ENCODE data around the gene SDC3.
"Not testable (repeated sequence)": the region's sequence is repeated elsewhere in the genome, so short reads cannot be mapped to it uniquely, and the experiment has no call there.

SDC3 gene

DNA sequence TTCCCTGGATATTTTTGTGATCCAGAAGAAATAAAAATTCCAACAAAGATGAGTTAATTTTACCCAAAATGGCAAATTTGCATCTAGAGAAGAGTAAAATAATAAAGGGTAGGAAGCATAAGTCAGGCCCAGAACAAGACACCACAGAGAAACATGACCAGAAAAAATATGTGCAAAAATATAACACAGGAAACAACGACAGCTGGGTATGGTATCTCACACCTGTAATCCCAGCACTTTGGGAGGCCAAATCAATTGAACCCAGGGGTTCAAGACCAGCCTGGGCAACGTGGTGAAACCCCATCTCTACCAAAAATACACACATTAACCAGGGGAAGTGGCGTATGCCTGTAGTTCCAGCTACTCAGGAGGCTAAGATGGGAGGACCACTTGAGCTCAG, 39.7 kb upstream of the SDC3 start:
- Histone ChIP-seq H3K9me3 (ENCODE audit: control insufficient read depth, low read length) (no peaks in the 10 kb centered on the region), H3K36me3 (ENCODE audit: control insufficient read depth, insufficient read depth, low read length) (peaks cover 69% of the 10 kb centered on the region), H3K4me3 (ENCODE audit: insufficient read depth, low read depth, low read length) (no peak overlapping the region), H3K27ac (ENCODE audit: insufficient read depth, low read depth, low read length, poor library complexity, severe bottlenecking) (no peak overlapping the region), H3K27me3 (ENCODE audit: control insufficient read depth, insufficient read depth, low read length, poor library complexity, severe bottlenecking) (no peaks in the 10 kb centered on the region), H3K4me1 (ENCODE audit: control insufficient read depth, insufficient read depth, low read length) (no peaks in the 10 kb centered on the region)
- 90 to 95% methylated on average over 3 of the region's 3 CpGs for WGBS, 2 experiments

DNA sequence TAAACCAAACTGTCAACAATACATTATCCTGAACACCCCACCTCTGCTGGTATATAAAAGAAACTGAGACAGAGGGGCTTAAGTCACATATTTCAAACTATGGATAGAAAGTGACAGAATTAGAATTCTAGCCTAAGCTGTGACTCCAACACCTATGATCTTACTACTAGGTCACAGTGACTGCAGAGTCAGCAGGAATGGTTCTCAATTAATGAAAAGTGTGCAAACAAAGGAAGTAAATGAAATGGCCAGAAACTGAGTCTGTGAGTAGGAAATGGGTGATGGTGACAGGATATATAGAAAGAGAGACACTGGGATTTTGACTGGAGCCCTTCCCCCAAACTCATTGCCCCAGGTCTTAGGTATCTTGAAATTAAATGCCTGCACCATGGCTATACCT, 38.7 kb upstream of the SDC3 start:
- no peaks in the 10 kb centered on the region for H3K4me1 ChIP-seq (ENCODE audit: control insufficient read depth, insufficient read depth, low read length)
- no peak overlapping the region for H3K4me3 ChIP-seq (ENCODE audit: insufficient read depth, low read depth, low read length)
- H3K9me3 ChIP-seq (ENCODE audit: control insufficient read depth, low read length), result no peaks in the 10 kb centered on the region
- no peaks in the 10 kb centered on the region for H3K27me3 ChIP-seq (ENCODE audit: control insufficient read depth, insufficient read depth, low read length, poor library complexity, severe bottlenecking)
- H3K36me3 ChIP-seq (ENCODE audit: control insufficient read depth, insufficient read depth, low read length), result peaks cover 63% of the 10 kb centered on the region
- H3K27ac ChIP-seq (ENCODE audit: insufficient read depth, low read depth, low read length, poor library complexity, severe bottlenecking), result no peak overlapping the region

DNA sequence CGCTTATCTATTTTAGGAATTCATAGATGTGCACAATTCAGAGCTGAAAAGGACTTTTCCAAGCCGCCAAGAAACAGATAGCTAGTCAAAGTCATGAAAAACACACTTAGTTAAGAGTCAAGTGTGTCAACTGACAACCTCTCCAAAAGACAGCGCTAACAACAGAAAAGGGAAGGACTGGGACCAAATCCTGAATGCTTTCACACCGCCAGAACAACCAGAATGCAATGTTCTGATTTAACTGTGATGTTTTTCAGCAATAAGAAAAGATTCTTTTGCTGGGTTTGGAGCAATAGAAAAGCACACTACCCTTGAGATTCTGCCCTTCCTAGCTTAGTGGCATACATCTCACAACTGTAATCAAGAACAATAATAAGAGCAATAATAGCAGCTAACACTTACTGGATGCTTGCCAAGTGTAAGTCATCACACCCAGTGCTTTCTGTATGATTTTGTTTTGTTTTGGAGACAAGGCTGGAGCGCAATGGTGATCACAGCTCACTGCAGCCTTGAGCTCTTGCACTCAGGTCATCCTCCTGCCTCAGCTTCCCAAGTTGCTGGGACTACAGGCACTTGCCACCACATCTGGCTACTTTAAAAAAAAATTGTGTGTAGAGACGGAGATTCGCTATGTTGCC, 33.9 kb upstream of the SDC3 start:
- no peak overlapping the region for H3K4me3 ChIP-seq (ENCODE audit: insufficient read depth, low read depth, low read length)
- H3K27me3 ChIP-seq (ENCODE audit: control insufficient read depth, insufficient read depth, low read length, poor library complexity, severe bottlenecking), result no peaks in the 10 kb centered on the region
- 95 to 97% methylated on average over 7 of the region's 7 CpGs for whole genome bisulfite sequencing, 2 experiments
- H3K9me3 ChIP-seq (ENCODE audit: control insufficient read depth, low read length), result no peaks in the 10 kb centered on the region
- H3K4me1 ChIP-seq (ENCODE audit: control insufficient read depth, insufficient read depth, low read length), result no peaks in the 10 kb centered on the region
- H3K36me3 ChIP-seq (ENCODE audit: control insufficient read depth, insufficient read depth, low read length), result peaks cover 64% of the 10 kb centered on the region
- H3K27ac ChIP-seq (ENCODE audit: insufficient read depth, low read depth, low read length, poor library complexity, severe bottlenecking), result no peak overlapping the region

DNA sequence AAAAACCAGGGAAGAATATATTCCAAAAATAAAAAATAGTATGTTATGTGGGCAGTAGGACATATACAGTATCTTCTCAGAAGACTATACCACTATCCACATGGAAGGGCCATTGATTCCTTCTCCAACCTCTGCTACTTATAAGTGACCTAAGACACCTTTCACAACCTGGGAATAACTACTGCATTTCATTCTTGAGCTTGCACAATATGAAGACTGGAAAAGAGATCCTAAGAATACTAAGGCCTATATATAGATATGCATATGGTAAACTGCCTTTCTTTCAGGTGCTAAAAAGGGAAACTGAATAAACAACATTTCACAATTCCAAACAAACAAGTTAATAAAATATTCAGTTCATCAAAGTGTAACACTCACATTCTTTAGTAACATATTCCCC, 32.0 kb upstream of the SDC3 start:
- Histone ChIP-seq H3K27ac (ENCODE audit: insufficient read depth, low read depth, low read length, poor library complexity, severe bottlenecking) (no peak overlapping the region), H3K36me3 (ENCODE audit: control insufficient read depth, insufficient read depth, low read length) (peaks cover 69% of the 10 kb centered on the region), H3K4me3 (ENCODE audit: insufficient read depth, low read depth, low read length) (no peak overlapping the region), H3K9me3 (ENCODE audit: control insufficient read depth, low read length) (no peaks in the 10 kb centered on the region), H3K27me3 (ENCODE audit: control insufficient read depth, insufficient read depth, low read length, poor library complexity, severe bottlenecking) (no peaks in the 10 kb centered on the region), H3K4me1 (ENCODE audit: control insufficient read depth, insufficient read depth, low read length) (peaks cover 7% of the 10 kb centered on the region)

DNA sequence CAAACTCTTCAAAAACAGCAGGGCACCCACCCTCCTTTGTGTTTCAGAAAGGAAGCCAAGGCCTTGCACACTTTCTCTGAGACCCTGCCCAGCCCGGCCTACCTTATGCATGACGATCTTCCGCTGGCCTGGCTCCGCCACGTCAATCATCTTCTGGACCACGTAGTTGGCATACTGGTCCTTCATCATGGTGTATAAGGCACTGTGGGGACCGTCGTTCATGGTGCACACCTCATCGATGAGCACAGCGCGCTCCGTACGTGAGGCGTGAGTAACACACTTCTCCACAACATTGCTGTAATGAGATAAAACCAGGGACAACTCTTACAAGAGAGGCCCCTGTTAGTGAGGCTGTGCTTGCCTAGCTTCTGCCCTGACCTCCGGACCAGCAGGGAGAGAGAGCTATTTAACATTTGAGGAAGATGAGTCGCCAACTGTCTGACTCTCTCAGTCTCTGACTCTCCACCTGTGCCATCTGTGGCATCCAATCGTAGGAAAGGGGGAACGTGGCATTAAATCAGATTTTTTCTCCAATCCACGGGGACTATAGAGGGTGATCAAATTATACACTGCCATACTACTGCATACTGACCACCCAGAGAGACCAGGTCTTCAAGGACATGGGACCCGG, 28.1 kb upstream of the SDC3 start:
- Histone ChIP-seq H3K4me1 (ENCODE audit: control insufficient read depth, insufficient read depth, low read length) (peaks cover 7% of the 10 kb centered on the region), H3K9me3 (ENCODE audit: control insufficient read depth, low read length) (no peaks in the 10 kb centered on the region), H3K4me3 (ENCODE audit: insufficient read depth, low read depth, low read length) (no peak overlapping the region), H3K36me3 (ENCODE audit: control insufficient read depth, insufficient read depth, low read length) (peaks cover 66% of the 10 kb centered on the region), H3K27ac (ENCODE audit: insufficient read depth, low read depth, low read length, poor library complexity, severe bottlenecking) (no peak overlapping the region), H3K27me3 (ENCODE audit: control insufficient read depth, insufficient read depth, low read length, poor library complexity, severe bottlenecking) (no peaks in the 10 kb centered on the region)
- 96 to 97% methylated on average over 20 of the region's 20 CpGs for WGBS, 2 experiments

DNA sequence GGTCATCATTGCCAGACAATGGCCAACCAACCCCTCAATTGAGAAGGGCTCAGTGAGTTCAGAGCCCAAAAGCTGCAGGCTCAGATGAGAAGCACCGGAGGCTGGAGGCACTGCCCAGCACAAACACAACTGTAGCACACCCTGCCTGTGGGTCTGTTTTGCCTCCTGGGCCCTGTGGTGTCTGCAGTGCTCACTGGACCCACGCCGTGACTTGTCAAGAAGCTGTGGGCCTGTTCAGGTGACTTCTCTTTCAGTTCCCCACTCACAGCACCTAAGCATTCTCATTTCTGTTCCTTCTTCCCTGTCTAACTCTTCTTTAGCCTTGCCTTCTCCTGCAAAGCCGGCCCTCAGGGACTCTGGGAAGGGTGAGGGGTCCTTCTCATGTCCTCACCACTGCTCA, 27.2 kb upstream of the SDC3 start:
- not testable (repeated sequence) for H3K27me3 ChIP-seq (ENCODE audit: control insufficient read depth, insufficient read depth, low read length, poor library complexity, severe bottlenecking); H3K27ac ChIP-seq (ENCODE audit: insufficient read depth, low read depth, low read length, poor library complexity, severe bottlenecking); H3K4me1 ChIP-seq (ENCODE audit: control insufficient read depth, insufficient read depth, low read length); H3K9me3 ChIP-seq (ENCODE audit: control insufficient read depth, low read length); H3K4me3 ChIP-seq (ENCODE audit: insufficient read depth, low read depth, low read length)
- no CpG with 5 or more reads among the region's 4 CpGs for WGBS, 2 experiments
- peaks cover 61% of the 10 kb centered on the region for H3K36me3 ChIP-seq (ENCODE audit: control insufficient read depth, insufficient read depth, low read length)

DNA sequence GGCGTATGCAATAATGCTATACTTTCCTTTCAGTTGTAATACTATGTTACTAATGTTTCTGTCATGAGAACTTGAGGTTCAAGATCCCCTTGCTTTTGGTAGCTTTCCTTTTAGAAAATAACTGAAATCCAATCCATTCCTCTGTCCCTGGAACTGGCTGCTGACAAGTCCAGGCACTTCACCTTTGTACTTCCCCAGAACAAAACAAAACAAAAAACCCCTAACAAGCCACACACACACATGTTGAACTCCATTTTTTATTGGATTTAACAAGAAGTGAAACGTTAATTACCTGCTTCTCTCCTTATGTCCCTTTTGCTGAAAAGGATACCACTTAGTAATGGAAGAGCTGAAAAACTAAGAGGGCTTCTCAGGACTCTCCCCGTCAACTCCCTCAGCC, 26.1 kb upstream of the SDC3 start:
- H3K4me1 ChIP-seq (ENCODE audit: control insufficient read depth, insufficient read depth, low read length), result peaks cover 7% of the 10 kb centered on the region
- H3K4me3 ChIP-seq (ENCODE audit: insufficient read depth, low read depth, low read length), result no peak overlapping the region
- no peaks in the 10 kb centered on the region for H3K27me3 ChIP-seq (ENCODE audit: control insufficient read depth, insufficient read depth, low read length, poor library complexity, severe bottlenecking)
- WGBS, 2 experiments, result 92 to 93% methylated on average over 3 of the region's 3 CpGs
- peak overlapping the region; percentile 55 for H3K27ac ChIP-seq (ENCODE audit: insufficient read depth, low read depth, low read length, poor library complexity, severe bottlenecking)
- H3K36me3 ChIP-seq (ENCODE audit: control insufficient read depth, insufficient read depth, low read length), result peaks cover 49% of the 10 kb centered on the region
- no peaks in the 10 kb centered on the region for H3K9me3 ChIP-seq (ENCODE audit: control insufficient read depth, low read length)

DNA sequence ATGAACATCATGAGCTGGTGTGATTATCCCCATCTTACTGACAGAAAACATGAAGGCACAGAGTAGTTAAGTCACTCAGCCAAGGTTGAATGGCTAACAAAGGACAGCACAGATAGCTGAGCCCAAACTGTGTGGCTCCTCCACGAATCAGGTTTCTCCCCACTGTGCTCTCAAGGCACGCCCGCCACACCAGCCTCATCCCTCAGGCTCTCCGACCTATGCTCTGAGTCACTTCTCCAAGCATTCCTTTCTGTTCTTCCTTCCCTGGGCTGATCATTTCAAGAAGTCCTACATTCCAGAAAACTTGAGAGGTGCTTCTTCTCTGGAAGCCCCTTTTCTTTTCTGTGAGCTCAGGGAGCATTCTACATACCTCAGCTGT, 25.3 kb upstream of the SDC3 start:
- WGBS, 2 experiments, result 88 to 89% methylated on average over 4 of the region's 4 CpGs
- H3K4me1 ChIP-seq (ENCODE audit: control insufficient read depth, insufficient read depth, low read length), result peaks cover 7% of the 10 kb centered on the region
- no peaks in the 10 kb centered on the region for H3K27me3 ChIP-seq (ENCODE audit: control insufficient read depth, insufficient read depth, low read length, poor library complexity, severe bottlenecking)
- H3K36me3 ChIP-seq (ENCODE audit: control insufficient read depth, insufficient read depth, low read length), result peaks cover 42% of the 10 kb centered on the region
- H3K9me3 ChIP-seq (ENCODE audit: control insufficient read depth, low read length), result no peaks in the 10 kb centered on the region
- no peak overlapping the region for H3K4me3 ChIP-seq (ENCODE audit: insufficient read depth, low read depth, low read length)
- no peak overlapping the region for H3K27ac ChIP-seq (ENCODE audit: insufficient read depth, low read depth, low read length, poor library complexity, severe bottlenecking)

DNA sequence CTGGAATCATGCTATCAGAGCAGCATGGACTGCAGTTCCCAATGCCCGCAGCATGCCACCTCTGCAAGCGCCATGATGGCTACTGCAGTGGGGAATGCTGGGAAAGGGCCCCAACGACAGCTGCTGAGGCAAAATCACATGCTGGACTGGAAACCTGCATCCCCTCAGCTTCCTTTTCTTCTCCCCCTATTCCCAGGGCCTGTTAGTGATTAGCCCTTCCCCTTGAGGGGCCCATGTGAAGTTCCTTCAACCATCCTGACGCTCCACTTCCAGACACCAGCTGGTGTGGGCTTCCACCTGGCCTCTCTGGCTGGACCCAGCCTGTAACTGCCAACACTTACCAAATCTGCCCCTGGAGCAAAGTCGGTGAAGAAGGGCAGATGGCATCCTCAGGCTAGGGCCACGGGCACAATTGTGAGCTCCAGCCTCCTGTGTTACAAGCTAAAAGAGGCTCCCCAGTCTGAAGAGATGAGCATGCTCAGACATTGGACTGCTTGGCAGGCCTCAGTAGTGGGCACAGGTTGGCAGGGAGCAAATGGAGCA, 22.1 kb upstream of the SDC3 start:
- Histone ChIP-seq H3K4me3 (ENCODE audit: insufficient read depth, low read depth, low read length) (no peak overlapping the region), H3K4me1 (ENCODE audit: control insufficient read depth, insufficient read depth, low read length) (no peaks in the 10 kb centered on the region), H3K27ac (ENCODE audit: insufficient read depth, low read depth, low read length, poor library complexity, severe bottlenecking) (no peak overlapping the region), H3K36me3 (ENCODE audit: control insufficient read depth, insufficient read depth, low read length) (peaks cover 22% of the 10 kb centered on the region), H3K27me3 (ENCODE audit: control insufficient read depth, insufficient read depth, low read length, poor library complexity, severe bottlenecking) (no peaks in the 10 kb centered on the region), H3K9me3 (ENCODE audit: control insufficient read depth, low read length) (no peaks in the 10 kb centered on the region)
- 89 to 91% methylated on average over 6 of the region's 6 CpGs for WGBS, 2 experiments

DNA sequence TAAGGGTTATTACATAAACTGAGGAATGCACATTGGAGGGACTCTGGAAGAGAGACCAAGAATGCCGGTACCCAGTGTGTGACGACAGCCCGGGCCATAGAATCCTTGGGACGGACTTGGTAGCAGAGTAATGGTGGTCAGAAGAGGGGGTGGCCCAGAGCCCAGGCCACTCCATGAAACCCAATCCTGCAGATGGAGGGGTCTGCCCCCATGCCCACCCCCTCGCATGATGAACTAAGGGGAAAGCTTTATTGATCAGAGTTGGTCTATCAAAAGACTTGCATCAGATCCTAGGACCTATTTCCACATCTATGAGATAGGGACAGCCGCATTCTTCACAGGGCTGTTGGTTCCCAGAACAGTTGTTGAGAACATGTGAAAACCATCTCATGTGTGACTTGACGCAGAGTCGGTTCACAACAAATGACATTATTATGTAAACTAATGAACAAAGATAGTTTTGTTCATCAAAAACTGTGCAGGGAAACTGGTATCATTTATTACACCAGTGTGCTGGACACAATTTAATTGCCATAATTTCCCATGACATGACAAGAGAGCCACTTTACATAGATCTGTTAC, 21.5 kb upstream of the SDC3 start:
- H3K9me3 ChIP-seq (ENCODE audit: control insufficient read depth, low read length), result no peaks in the 10 kb centered on the region
- no peak overlapping the region for H3K4me3 ChIP-seq (ENCODE audit: insufficient read depth, low read depth, low read length)
- H3K4me1 ChIP-seq (ENCODE audit: control insufficient read depth, insufficient read depth, low read length), result no peaks in the 10 kb centered on the region
- no peak overlapping the region for H3K27ac ChIP-seq (ENCODE audit: insufficient read depth, low read depth, low read length, poor library complexity, severe bottlenecking)
- WGBS, 2 experiments, result 91 to 94% methylated on average over 7 to 8 of the region's 8 CpGs
- no peaks in the 10 kb centered on the region for H3K27me3 ChIP-seq (ENCODE audit: control insufficient read depth, insufficient read depth, low read length, poor library complexity, severe bottlenecking)
- H3K36me3 ChIP-seq (ENCODE audit: control insufficient read depth, insufficient read depth, low read length), result peaks cover 18% of the 10 kb centered on the region

Measured in ectodermal cell (in vitro differentiated cells).